Stimulated activated memory B cell treated with anti-CD40 and anti-IgM and Interleukin-4, amounts not matched to agents 10 μg/mL and 1 μg/mL and 100 μg/mL, for 72 hours (primary cell): Measurements from ENCODE around the gene HAUS6.
A peak's percentile ranks its signal among the peaks of the same experiment; 100 is the strongest.
"Not testable (repeated sequence)": the region's sequence is repeated elsewhere in the genome, so short reads cannot be mapped to it uniquely, and the experiment has no call there.

Source experiments
- ATAC-seq: fragments of 150-1000 bp; cut with Tn5 transposase; 2 replicates; pipeline ENCODE4 v1.10.0; 2021
- H3K27ac Mint-ChIP-seq: one replicate; pipeline ENCODE4 v1.8.0; 2022; ENCODE audit warnings: mild to moderate bottlenecking, mixed read lengths
- H3K27me3 Mint-ChIP-seq: one replicate; pipeline ENCODE4 v1.8.0; 2022; ENCODE audit warnings: mixed read lengths
- H3K36me3 Mint-ChIP-seq: one replicate; pipeline ENCODE4 v1.8.0; 2022; ENCODE audit warnings: mixed read lengths
- H3K4me1 Mint-ChIP-seq: one replicate; pipeline ENCODE4 v1.8.0; 2022; ENCODE audit warnings: mixed read lengths
- H3K4me3 Mint-ChIP-seq: one replicate; pipeline ENCODE4 v1.8.0; 2022; ENCODE audit warnings: mild to moderate bottlenecking, moderate library complexity, mixed read lengths
- H3K9me3 Mint-ChIP-seq: one replicate; pipeline ENCODE4 v1.8.0; 2022; ENCODE audit warnings: mixed read lengths

The HAUS6 gene

GRCh38 chr9:19102181-19102630, 498 bp downstream of the HAUS6 start:
- H3K4me1 Mint-ChIP-seq: peaks cover 34% of the 10 kb centered on the region
- H3K4me3 Mint-ChIP-seq: peak overlapping the region; percentile 92
- no peaks in the 10 kb centered on the region for H3K27me3 Mint-ChIP-seq
- peak; percentile 39 for ATAC-seq
- no peaks in the 10 kb centered on the region for H3K9me3 Mint-ChIP-seq
- peak overlapping the region; percentile 91 for H3K27ac Mint-ChIP-seq
- H3K36me3 Mint-ChIP-seq: peaks cover 18% of the 10 kb centered on the region

- H3K4me1 Mint-ChIP-seq: peaks cover 37% of the 10 kb centered on the region
- no peak for ATAC-seq
- peak overlapping the region; percentile 69 for H3K4me3 Mint-ChIP-seq
- H3K9me3 Mint-ChIP-seq: no peaks in the 10 kb centered on the region
- H3K27me3 Mint-ChIP-seq: no peaks in the 10 kb centered on the region
- H3K36me3 Mint-ChIP-seq: peaks cover 18% of the 10 kb centered on the region
- no peak overlapping the region for H3K27ac Mint-ChIP-seq
Observed at GRCh38 chr9:19101203-19101602, 1.5 kb downstream of the HAUS6 start.

GRCh38 chr9:19097431-19097830, 5.3 kb downstream of the HAUS6 start:
- H3K27ac Mint-ChIP-seq: peak overlapping the region; percentile 22
- not testable (repeated sequence) for H3K9me3 Mint-ChIP-seq, ATAC-seq, H3K27me3 Mint-ChIP-seq, H3K4me3 Mint-ChIP-seq
- peaks cover 23% of the 10 kb centered on the region for H3K36me3 Mint-ChIP-seq
- peaks cover 37% of the 10 kb centered on the region for H3K4me1 Mint-ChIP-seq

GRCh38 chr9:19087106-19088000, 15.4 kb downstream of the HAUS6 start:
- Mint-ChIP-seq H3K9me3 (no peaks in the 10 kb centered on the region), H3K4me1 (no peaks in the 10 kb centered on the region), H3K27me3 (no peaks in the 10 kb centered on the region), H3K4me3 (no peak overlapping the region), H3K27ac (no peak overlapping the region), H3K36me3 (peaks cover 28% of the 10 kb centered on the region)
- no peak for ATAC-seq

- ATAC-seq: no peak
- Mint-ChIP-seq H3K27ac (no peak overlapping the region), H3K27me3 (no peaks in the 10 kb centered on the region), H3K4me3 (no peak overlapping the region), H3K4me1 (no peaks in the 10 kb centered on the region), H3K36me3 (peaks cover 30% of the 10 kb centered on the region), H3K9me3 (no peaks in the 10 kb centered on the region)
Observed at GRCh38 chr9:19085295-19085694, 17.4 kb downstream of the HAUS6 start.

- Mint-ChIP-seq H3K27me3 (no peaks in the 10 kb centered on the region), H3K9me3 (no peaks in the 10 kb centered on the region), H3K4me1 (peaks cover 5% of the 10 kb centered on the region), H3K27ac (no peak overlapping the region), H3K4me3 (no peak overlapping the region), H3K36me3 (peaks cover 58% of the 10 kb centered on the region)
- ATAC-seq: no peak
Observed at GRCh38 chr9:19074836-19075235, 27.9 kb downstream of the HAUS6 start.

GRCh38 chr9:19074229-19074628, 28.5 kb downstream of the HAUS6 start:
- ATAC-seq: no peak
- H3K36me3 Mint-ChIP-seq: peaks cover 59% of the 10 kb centered on the region
- H3K4me3 Mint-ChIP-seq: no peak overlapping the region
- H3K27ac Mint-ChIP-seq: no peak overlapping the region
- no peaks in the 10 kb centered on the region for H3K27me3 Mint-ChIP-seq
- peaks cover 5% of the 10 kb centered on the region for H3K4me1 Mint-ChIP-seq
- H3K9me3 Mint-ChIP-seq: no peaks in the 10 kb centered on the region

- Mint-ChIP-seq H3K36me3 (peaks cover 59% of the 10 kb centered on the region), H3K4me3 (no peak overlapping the region), H3K27me3 (no peaks in the 10 kb centered on the region), H3K4me1 (peaks cover 2% of the 10 kb centered on the region), H3K9me3 (no peaks in the 10 kb centered on the region), H3K27ac (no peak overlapping the region)
- ATAC-seq: no peak
Observed at GRCh38 chr9:19057033-19057432, 45.7 kb downstream of the HAUS6 start.

GRCh38 chr9:19050637-19051591, 51.8 kb downstream of the HAUS6 start:
- H3K36me3 Mint-ChIP-seq: peaks cover 22% of the 10 kb centered on the region
- H3K9me3 Mint-ChIP-seq: no peaks in the 10 kb centered on the region
- peak overlapping the region; percentile 96 for H3K27ac Mint-ChIP-seq
- H3K4me1 Mint-ChIP-seq: peaks cover 24% of the 10 kb centered on the region
- H3K4me3 Mint-ChIP-seq: peak overlapping the region; percentile 98
- no peak for ATAC-seq
- H3K27me3 Mint-ChIP-seq: no peaks in the 10 kb centered on the region

GRCh38 chr9:19049917-19050636, 52.6 kb downstream of the HAUS6 start:
- Mint-ChIP-seq H3K27me3 (no peaks in the 10 kb centered on the region), H3K36me3 (peaks cover 16% of the 10 kb centered on the region), H3K27ac (peak overlapping the region; percentile 96), H3K4me3 (peak overlapping the region; percentile 98), H3K4me1 (peaks cover 24% of the 10 kb centered on the region), H3K9me3 (no peaks in the 10 kb centered on the region)
- ATAC-seq: no peak

GRCh38 chr9:19048966-19049916, 53.5 kb downstream of the HAUS6 start, which contains the start of gene RRAGA:
Gene RRAGA, plus strand, starts transcription at chr9:19049427. Its CDS starts 233 bp downstream, at chr9:19049660.
- peak within 1 kb of the TSS; percentile 96 for H3K27ac Mint-ChIP-seq
- no peaks in the 10 kb centered on the region for H3K27me3 Mint-ChIP-seq
- ATAC-seq: peak; percentile 96
- no peaks in the 10 kb centered on the region for H3K9me3 Mint-ChIP-seq
- peak within 1 kb of the TSS; percentile 98 for H3K4me3 Mint-ChIP-seq
- H3K4me1 Mint-ChIP-seq: peaks cover 24% of the 10 kb centered on the region
- peaks cover 16% of the 10 kb centered on the region for H3K36me3 Mint-ChIP-seq

GRCh38 chr9:19036611-19037010, 66.1 kb downstream of the HAUS6 start:
- H3K4me1 Mint-ChIP-seq: no peaks in the 10 kb centered on the region

GRCh38 chr9:19033015-19033414, 69.7 kb downstream of the HAUS6 start, which contains the start of gene SAXO1:
Gene SAXO1, minus strand, starts transcription at chr9:19033209. Its CDS starts 301 bp downstream, at chr9:19032908.
- Mint-ChIP-seq H3K36me3 (no peaks in the 10 kb centered on the region), H3K27me3 (peaks cover 17% of the 10 kb centered on the region), H3K4me3 (no peak within 1 kb of the TSS), H3K27ac (no peak within 1 kb of the TSS), H3K4me1 (peaks cover 4% of the 10 kb centered on the region), H3K9me3 (no peaks in the 10 kb centered on the region)
- ATAC-seq: no peak

More at GRCh38 chr9:19036611-19037010, 66.1 kb downstream of the HAUS6 start:
- Mint-ChIP-seq H3K9me3 (no peaks in the 10 kb centered on the region), H3K36me3 (no peaks in the 10 kb centered on the region), H3K27me3 (no peaks in the 10 kb centered on the region), H3K27ac (no peak overlapping the region), H3K4me3 (no peak overlapping the region)
- ATAC-seq: no peak

GRCh38 chr9:19032406-19032805, 70.3 kb downstream of the HAUS6 start:
- ATAC-seq: no peak
- H3K9me3 Mint-ChIP-seq: no peaks in the 10 kb centered on the region
- H3K27ac Mint-ChIP-seq: no peak overlapping the region
- no peak overlapping the region for H3K4me3 Mint-ChIP-seq
- peaks cover 17% of the 10 kb centered on the region for H3K27me3 Mint-ChIP-seq
- no peaks in the 10 kb centered on the region for H3K36me3 Mint-ChIP-seq
- peaks cover 4% of the 10 kb centered on the region for H3K4me1 Mint-ChIP-seq
